Measurements from ENCODE around the gene TCAP. TPM values are rescaled to one million over a fixed set of nuclear protein-coding genes. Genes with fewer than 3 reads are reported as not detected.

TCAP gene
- polyA plus RNA-seq, 1 donor (not counting 4 experiments of a cell fraction or from before 2014, with no cell fraction given): 0.20 TPM

GRCh38 chr17:39663340-39663687, 1.8 kb upstream of the TCAP start:
- no peak for DNase-seq (ENCODE audit: low read depth, low spot score)
- no peak overlapping the region for H3K4me3 ChIP-seq (ENCODE audit: control insufficient read depth in 2 of 3, extremely low read depth in 1 of 3, insufficient read depth in 2 of 3, low read depth in 1 of 3, low read length in 3 of 3)
- H3K9ac ChIP-seq (ENCODE audit: control insufficient read depth, extremely low read depth, insufficient read depth, low read length): no peak overlapping the region
- no peak overlapping the region for H2AFZ ChIP-seq (ENCODE audit: control insufficient read depth, low read length)
- H4K20me1 ChIP-seq (ENCODE audit: control insufficient read depth, extremely low read depth, insufficient read depth, low read length): no peaks in the 10 kb centered on the region
- no peak overlapping the region for H3K4me2 ChIP-seq (ENCODE audit: control insufficient read depth, extremely low read depth, insufficient read depth, low read depth, low read length)
- H3K79me2 ChIP-seq (ENCODE audit: control insufficient read depth, insufficient read depth, low read length): no peaks in the 10 kb centered on the region
- H3K9me1 ChIP-seq (ENCODE audit: control insufficient read depth, extremely low read depth, insufficient read depth, low read length): no peaks in the 10 kb centered on the region
- H3K36me3 ChIP-seq (ENCODE audit: control insufficient read depth in 2 of 2, extremely low read depth in 1 of 2, insufficient read depth in 2 of 2, low read length in 2 of 2): peaks cover 0 to 13% of the 10 kb centered on the region in 2 experiments
- H3K27ac ChIP-seq (ENCODE audit: control insufficient read depth, insufficient read depth, low read length): no peak overlapping the region
- H3K27me3 ChIP-seq (ENCODE audit: control insufficient read depth, extremely low read depth, insufficient read depth, low read length): peaks cover 23% of the 10 kb centered on the region
- no peak for FAIRE-seq
- no peak for TF ChIP-seq CTCF (optimal IDR thresholded peaks at IDR 0.05 in 1 of 3, IDR thresholded peaks at IDR 0.05 in 1 of 3, conservative IDR thresholded peaks at IDR 0.05 in 1 of 3; ENCODE audit: extremely low read depth in 1 of 3, insufficient read depth in 2 of 3, low read length in 3 of 3)
- no peak for TF ChIP-seq EZH2 (IDR thresholded peaks at IDR 0.05; ENCODE audit: low read length)
- H3K9me3 ChIP-seq (ENCODE audit: control insufficient read depth, low read depth, low read length): no peaks in the 10 kb centered on the region
- dilution Hi-C loops (cut with MboI; ENCODE audit: extremely low pct_ligation_motif_present, low sequenced_read_pairs): no loop called here
- H3K4me1 ChIP-seq (ENCODE audit: control insufficient read depth, extremely low read depth, insufficient read depth, low read length): peaks cover 5% of the 10 kb centered on the region

- Histone ChIP-seq H4K20me1 (ENCODE audit: control insufficient read depth, extremely low read depth, insufficient read depth, low read length) (no peaks in the 10 kb centered on the region), H3K4me3 (ENCODE audit: control insufficient read depth in 2 of 3, extremely low read depth in 1 of 3, insufficient read depth in 2 of 3, low read depth in 1 of 3, low read length in 3 of 3) (no peak overlapping the region), H3K36me3 (ENCODE audit: control insufficient read depth in 2 of 2, extremely low read depth in 1 of 2, insufficient read depth in 2 of 2, low read length in 2 of 2) (peaks cover 0 to 8% of the 10 kb centered on the region in 2 experiments), H2AFZ (ENCODE audit: control insufficient read depth, low read length) (no peak overlapping the region), H3K27me3 (ENCODE audit: control insufficient read depth, extremely low read depth, insufficient read depth, low read length) (peaks cover 28% of the 10 kb centered on the region), H3K4me2 (ENCODE audit: control insufficient read depth, extremely low read depth, insufficient read depth, low read depth, low read length) (no peak overlapping the region), H3K9ac (ENCODE audit: control insufficient read depth, extremely low read depth, insufficient read depth, low read length) (no peak overlapping the region), H3K9me3 (ENCODE audit: control insufficient read depth, low read depth, low read length) (no peaks in the 10 kb centered on the region), H3K9me1 (ENCODE audit: control insufficient read depth, extremely low read depth, insufficient read depth, low read length) (no peaks in the 10 kb centered on the region), H3K79me2 (ENCODE audit: control insufficient read depth, insufficient read depth, low read length) (no peaks in the 10 kb centered on the region), H3K27ac (ENCODE audit: control insufficient read depth, insufficient read depth, low read length) (no peak overlapping the region), H3K4me1 (ENCODE audit: control insufficient read depth, extremely low read depth, insufficient read depth, low read length) (peaks cover 8% of the 10 kb centered on the region)
- DNase-seq (ENCODE audit: low read depth, low spot score) (no peak), FAIRE-seq (no peak)
- dilution Hi-C loops (cut with MboI; ENCODE audit: extremely low pct_ligation_motif_present, low sequenced_read_pairs): no loop called here
- TF ChIP-seq EZH2 (IDR thresholded peaks at IDR 0.05; ENCODE audit: low read length) (no peak), CTCF (optimal IDR thresholded peaks at IDR 0.05 in 1 of 3, IDR thresholded peaks at IDR 0.05 in 1 of 3, conservative IDR thresholded peaks at IDR 0.05 in 1 of 3; ENCODE audit: extremely low read depth in 1 of 3, insufficient read depth in 2 of 3, low read length in 3 of 3) (no peak)
Observed at GRCh38 chr17:39663688-39664580, 1.2 kb upstream of the TCAP start.

All from keratinocyte (primary cell).